HG02623 (cell line): ENCODE data around the gene H1-8.
"Not testable (repeated sequence)": the region's sequence is repeated elsewhere in the genome, so short reads cannot be mapped to it uniquely, and the experiment has no call there.

Experiments
- ATAC-seq: cut with Tn5 transposase; IDR thresholded peaks from one replicate; pipeline ENCODE4 v1.9.1; 2021; ENCODE audit warnings: moderate library complexity; ENCODE audit not compliant: unreplicated experiment

H1-8 gene

DNA sequence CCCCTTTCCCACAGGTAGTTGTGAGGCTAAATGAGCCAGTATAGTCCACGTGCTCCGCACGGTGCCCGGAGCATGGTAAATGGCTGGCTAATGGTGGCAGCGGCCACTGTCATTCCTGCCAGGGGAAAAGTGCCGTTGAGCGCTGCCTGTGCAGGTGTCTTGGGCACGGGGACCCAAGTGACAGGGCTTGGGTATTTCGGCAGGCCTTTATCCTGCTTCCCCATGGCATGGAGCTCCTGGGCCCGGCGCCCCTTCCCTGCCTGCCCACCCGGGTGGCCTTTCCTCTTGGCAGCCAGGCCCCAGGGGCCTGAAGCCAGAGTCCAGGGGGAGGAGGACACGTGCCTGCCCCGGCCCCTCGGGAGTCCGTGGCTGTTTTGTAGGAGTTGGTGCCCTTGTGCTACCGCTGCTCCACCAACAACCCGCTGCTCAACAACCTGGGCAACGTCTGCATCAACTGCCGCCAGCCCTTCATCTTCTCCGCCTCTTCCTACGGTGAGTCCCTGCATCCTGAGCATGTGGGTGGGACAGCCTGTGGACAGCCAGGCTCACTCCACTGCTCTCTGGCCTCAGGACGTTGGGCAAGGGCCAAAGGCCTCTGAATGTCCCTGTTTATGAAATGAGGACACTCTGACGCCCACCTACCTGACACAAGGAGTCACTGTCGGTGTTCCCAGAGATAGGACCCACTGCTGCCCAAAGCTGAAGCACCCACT, 27.7 kb upstream of the H1-8 start:
- ATAC-seq, result not testable (repeated sequence)

DNA sequence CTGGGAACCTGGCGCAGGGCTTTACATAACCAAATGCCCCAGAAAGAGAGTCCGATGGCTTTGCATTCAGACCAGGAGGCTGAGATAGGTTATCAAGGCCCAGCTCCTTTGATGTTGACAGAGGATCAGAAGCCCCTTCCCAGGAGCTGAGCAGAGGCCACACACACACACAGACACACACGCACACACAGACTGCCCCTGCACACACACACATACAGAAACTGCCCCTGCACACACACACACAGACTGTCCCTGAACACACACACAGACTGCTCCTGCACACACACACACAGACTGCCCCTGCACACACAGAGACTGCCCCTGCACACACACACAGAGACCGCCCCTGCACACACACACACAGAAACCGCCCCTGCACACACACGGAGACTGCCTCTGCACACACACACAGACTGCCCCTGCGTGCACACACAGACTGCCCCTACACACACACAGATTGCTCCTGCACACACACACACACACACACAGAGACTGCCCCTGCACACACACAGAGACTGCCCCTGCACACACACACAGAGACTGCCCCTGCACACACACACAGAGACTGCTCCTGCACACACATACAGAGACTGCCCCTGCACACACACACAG, 27.0 kb upstream of the H1-8 start:
- not testable (repeated sequence) for ATAC-seq

DNA sequence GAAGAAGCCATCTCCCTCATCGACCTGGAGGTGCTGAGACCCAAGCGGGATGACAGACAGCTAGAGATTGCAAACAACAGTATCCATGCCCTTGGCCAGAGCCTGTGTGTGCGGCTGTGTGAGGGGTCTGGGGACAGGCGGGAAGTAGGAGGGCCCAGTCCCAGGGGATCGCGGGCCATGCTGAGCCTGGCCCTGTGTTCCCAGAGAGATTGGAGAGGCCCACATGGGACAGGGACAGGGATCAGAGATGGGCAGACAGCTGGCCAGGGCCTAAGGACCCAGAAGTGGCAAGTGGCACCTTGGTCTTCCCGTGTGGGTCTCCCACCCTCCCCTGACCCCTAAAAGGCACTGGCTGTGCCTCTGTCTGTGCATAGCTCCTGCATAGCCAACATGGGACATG, 25.5 kb upstream of the H1-8 start:
- ATAC-seq, result no peak

DNA sequence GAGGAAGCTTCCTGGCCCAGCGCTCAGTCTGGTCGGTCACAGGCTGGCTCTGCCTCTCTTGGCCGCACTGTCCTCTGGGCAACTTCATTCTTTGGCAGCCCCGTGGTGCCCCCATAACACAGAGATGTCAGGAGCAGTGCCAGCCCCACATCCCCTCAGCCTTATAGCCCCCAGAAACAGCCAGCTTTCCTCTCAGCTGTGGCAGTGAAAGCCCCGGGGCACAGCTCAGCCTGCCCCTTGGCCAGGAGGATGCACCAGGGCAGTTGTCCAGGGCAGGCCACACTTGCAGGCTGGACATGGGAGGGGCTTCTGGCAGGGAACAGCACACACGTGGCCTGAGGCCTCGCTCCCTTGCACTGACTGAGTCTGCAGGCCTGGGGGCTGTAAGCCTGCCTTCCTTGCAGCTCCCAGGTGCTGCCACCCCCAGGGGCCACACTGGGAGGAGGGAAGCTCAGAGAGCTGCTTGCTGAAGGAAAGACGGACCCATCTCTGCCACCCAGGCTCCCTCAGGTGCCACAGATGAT, 24.9 kb upstream of the H1-8 start:
- ATAC-seq, result no peak

DNA sequence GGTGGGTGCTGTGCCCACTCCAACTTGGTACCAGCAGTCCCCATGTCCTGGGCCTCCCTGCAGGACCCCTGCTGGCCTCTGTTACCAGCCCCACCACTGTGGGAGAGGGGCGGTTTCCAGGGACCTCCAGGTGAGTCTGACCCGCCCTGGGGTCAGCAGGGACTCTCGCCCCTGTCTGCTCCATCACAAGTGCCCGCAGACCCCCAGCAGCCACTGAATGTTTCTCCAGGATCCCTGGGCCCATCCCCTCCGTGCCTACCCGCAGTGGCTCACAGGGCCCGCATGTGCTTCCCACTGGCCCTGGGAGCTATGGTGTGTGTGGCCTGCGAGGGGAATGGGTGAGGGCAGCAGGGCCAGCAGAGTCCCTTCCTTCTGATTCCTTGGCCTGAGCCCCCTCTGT, 24.4 kb upstream of the H1-8 start:
- no peak for ATAC-seq

DNA sequence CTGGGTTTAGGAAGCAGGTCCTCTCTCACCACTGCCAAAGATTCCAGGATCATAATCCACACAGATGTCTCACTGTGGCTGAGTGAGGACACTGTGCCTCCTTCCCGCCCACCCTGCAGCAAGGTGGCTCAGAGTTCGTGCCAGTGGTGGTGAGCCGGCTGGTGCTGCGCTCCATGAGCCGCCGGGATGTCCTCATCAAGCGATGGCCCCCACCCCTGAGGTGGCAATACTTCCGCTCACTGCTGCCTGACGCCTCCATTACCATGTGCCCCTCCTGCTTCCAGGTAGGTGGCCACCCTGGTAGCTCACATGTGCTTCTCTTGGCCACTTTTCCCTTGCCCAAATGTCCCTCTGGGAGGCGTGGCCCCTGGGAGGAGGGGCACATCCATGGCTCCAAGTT, 23.5 kb upstream of the H1-8 start:
- ATAC-seq, result no peak

DNA sequence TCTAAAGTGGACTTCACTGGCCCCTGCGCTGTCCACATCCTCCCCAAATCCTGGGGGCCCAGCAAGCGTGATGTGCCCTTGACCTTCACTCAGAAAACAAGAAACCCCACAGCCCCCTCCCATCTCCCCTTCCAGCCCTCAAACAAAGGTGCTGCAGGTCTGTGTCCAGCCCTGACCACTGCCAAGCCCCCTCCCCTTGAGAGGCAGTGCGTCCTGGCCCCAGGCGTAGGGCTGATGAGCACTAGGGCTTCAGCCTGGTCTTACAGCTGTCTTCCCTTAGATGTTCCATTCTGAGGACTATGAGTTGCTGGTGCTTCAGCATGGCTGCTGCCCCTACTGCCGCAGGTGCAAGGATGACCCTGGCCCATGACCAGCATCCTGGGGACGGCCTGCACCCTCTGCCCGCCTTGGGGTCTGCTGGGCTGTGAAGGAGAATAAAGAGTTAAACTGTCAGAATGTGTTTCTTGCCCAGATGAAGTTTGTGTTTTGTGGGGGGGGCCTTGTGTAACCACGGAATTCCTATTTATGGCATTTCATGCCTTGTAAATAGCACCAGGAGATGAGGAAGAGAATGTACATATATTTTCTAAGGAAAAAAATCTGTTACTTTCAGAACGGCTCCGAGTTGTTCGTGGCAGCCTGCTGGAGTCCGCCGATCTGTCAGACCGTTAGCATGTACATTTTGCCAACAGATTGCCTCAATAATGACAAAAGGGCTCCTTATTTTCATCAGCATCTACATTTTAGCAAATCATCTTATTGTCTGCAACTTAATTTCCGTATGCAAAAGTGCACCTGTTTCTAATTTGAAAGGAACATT, 22.9 kb upstream of the H1-8 start:
- ATAC-seq, result no peak

DNA sequence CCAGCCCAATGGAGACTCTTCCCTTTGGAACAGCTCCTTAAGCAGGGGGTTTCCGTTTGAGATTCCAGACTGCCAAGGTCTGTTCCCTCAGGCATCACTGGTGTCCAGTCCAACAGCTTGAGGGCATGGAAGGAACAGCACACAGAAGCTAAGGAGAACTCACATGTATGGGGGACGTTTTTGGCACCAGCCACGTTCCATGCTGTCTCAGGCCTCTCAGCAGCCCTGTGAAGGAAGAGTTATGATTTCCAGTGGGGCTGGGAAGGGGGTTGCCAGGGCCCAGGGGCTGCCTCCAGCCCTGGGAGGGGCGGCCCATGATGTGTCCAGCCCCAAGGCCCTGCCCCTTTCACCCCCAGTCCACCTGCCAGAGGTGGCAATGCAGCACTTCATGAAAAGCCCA, 22.0 kb upstream of the H1-8 start:
- no peak for ATAC-seq

DNA sequence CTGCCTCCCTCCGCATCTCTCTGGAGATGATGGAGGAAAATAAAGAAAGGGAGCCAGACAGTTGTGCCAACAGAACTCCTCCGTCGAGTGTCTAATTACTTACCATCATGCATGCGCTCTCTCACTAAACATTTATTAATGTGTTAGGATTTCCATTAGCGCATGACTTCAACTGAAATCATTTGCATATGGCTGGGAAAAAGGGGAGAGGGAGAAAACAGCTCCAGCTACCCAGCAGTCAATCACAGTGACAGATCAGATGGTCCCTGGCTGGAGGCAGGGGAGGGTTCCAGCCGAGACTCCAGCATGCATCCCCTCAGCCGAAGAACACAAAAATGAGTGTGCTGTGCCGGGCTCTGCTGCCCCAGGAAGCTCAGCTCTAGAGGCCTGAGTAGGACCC, 21.4 kb upstream of the H1-8 start:
- ATAC-seq, result no peak

DNA sequence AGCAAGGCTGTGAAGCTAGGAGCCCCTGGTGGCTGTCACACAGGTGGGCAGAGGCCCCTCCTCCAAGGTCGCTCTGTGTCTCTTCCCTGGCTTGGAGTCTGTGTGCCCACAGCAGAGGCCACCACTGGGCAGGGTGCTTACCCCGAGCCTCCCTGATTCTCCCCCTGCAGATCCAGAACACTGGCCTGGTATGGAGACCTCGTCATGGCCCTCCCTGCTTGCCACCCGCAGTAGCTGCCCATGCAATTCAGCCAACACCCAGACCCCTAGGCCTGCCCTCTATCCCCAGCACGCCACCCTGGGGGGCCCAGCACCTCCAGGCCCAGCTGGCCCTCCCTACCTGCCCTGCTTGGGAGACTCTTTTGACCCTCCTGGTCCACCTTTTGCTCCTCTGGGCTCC, 20.0 kb upstream of the H1-8 start:
- ATAC-seq, result no peak

DNA sequence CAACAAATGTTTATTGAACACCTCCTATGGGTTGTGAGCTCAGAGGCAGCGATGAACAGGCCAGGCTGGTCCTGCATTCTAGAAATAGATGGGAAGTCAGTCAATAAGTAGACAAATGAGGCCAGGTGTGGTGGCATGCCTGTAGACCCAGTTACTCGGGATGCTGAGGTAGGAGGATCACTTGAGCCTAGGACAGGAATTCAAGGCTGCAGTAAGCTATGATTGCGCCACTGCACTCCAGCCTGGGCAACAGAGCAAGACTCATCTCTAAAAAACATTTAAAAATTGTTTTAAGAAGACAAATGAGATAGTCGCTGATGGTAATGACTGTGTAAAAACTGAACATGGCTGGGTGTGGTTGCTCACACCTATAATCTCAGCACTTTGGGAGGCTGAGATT, 18.9 kb upstream of the H1-8 start:
- no peak for ATAC-seq

DNA sequence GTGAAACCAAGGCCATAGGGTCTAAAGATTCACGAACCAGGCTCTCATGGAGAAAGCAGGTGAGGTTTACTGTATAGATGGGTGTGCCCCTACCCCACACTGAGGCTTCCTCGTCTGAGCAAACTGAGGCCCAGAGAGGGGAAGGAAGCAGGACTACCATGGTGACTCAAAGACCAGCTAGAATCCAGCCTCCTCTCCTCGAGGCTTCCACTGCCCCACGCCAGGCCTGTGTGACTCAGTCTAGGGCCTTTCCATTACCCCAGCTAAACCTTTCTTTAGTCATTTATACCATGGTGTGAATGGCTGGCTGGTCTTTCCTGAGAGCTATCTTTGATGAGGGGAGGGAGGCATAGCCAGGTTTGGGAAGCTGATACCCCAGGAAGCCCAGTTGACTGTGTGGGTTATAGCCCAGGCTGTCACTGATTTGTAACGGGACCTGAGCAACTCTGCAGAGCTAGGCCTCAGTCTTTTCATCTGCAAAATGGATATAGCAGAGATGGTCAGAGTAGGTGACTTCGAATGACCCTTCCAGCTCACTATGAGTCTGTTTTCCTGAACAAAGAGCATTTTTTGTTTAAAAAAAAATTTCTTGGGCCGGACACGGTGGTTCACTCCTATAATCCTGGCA, 17.5 kb upstream of the H1-8 start:
- ATAC-seq, result no peak

DNA sequence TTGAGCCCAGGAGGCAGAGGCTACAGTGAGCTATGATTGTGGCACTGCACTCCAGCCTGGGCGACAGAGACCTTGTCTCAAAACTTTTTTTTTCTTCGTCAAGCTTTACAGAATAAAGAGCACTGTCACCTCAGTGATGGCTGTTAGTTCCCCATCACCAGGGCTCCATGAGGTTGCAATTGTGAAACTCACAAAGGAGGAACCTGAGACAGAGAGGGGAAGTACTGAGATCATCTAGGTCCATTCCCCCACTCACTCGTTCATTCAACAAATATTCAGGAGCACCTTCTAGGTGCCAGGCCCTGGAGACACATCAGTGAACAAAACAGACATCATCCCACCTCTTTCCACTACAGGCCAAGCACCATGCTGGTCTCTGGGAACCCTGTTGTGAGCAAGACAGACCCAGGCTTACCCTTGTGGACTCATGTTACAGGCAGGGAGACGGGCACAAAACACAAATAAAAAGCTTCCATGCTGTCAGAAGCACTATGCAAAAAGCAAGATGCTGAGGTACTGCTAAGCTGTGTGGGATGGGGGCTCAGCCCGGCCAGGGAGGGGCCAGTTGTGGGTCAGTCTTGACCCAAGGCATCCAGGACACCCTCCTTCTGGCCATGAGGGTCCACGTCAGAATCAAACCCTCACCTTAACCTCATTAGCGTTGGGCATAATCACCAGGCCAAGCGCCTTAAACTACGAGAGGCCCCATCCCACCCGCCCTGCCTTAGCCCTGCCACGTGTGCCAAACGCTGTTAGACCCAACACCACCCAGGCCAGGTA, 16.7 kb upstream of the H1-8 start:
- peak; percentile 85 for ATAC-seq

DNA sequence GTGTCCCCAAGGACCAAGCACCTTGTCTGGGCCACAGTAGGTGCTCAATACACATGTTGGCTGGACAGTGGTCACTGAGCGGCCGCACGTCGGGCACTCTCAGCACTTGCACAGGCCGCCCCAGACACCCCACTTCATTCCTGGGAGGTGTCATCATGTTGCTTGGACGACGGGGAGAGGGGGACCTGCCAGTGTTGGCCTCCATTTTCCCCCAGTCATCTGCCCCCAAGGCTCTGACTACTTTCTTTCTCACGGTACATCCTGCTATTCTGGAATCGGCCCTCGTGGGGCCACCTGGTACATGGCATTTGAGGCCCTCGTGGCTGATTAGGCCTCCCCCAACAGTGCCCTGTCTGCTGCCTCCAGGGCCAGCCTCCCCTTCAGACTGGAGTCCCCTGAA, 15.7 kb upstream of the H1-8 start:
- no peak for ATAC-seq

DNA sequence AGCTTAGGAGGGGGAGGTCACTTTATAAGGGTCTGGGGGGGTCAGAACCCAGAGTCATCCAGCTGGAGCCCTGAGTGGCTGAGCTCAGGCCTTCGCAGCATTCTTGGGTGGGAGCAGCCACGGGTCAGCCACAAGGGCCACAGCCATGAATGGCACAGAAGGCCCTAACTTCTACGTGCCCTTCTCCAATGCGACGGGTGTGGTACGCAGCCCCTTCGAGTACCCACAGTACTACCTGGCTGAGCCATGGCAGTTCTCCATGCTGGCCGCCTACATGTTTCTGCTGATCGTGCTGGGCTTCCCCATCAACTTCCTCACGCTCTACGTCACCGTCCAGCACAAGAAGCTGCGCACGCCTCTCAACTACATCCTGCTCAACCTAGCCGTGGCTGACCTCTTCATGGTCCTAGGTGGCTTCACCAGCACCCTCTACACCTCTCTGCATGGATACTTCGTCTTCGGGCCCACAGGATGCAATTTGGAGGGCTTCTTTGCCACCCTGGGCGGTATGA, 14.3 kb upstream of the H1-8 start, which contains the start of gene RHO:
Gene RHO (plus strand): TSS at position 51 of the 512 bp plus-strand sequence. CDS start 95 bp downstream, at position 146.
- ATAC-seq, result no peak

DNA sequence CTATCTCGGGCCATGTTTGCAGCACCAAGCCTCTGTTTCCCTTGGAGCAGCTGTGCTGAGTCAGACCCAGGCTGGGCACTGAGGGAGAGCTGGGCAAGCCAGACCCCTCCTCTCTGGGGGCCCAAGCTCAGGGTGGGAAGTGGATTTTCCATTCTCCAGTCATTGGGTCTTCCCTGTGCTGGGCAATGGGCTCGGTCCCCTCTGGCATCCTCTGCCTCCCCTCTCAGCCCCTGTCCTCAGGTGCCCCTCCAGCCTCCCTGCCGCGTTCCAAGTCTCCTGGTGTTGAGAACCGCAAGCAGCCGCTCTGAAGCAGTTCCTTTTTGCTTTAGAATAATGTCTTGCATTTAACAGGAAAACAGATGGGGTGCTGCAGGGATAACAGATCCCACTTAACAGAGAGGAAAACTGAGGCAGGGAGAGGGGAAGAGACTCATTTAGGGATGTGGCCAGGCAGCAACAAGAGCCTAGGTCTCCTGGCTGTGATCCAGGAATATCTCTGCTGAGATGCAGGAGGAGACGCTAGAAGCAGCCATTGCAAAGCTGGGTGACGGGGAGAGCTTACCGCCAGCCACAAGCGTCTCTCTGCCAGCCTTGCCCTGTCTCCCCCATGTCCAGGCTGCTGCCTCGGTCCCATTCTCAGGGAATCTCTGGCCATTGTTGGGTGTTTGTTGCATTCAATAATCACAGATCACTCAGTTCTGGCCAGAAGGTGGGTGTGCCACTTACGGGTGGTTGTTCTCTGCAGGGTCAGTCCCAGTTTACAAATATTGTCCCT, 13.4 kb upstream of the H1-8 start:
- no peak for ATAC-seq

DNA sequence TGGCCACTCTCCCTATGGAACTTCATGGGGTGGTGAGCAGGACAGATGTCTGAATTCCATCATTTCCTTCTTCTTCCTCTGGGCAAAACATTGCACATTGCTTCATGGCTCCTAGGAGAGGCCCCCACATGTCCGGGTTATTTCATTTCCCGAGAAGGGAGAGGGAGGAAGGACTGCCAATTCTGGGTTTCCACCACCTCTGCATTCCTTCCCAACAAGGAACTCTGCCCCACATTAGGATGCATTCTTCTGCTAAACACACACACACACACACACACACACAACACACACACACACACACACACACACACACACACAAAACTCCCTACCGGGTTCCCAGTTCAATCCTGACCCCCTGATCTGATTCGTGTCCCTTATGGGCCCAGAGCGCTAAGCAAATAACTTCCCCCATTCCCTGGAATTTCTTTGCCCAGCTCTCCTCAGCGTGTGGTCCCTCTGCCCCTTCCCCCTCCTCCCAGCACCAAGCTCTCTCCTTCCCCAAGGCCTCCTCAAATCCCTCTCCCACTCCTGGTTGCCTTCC, 12.7 kb upstream of the H1-8 start:
- ATAC-seq, result no peak

DNA sequence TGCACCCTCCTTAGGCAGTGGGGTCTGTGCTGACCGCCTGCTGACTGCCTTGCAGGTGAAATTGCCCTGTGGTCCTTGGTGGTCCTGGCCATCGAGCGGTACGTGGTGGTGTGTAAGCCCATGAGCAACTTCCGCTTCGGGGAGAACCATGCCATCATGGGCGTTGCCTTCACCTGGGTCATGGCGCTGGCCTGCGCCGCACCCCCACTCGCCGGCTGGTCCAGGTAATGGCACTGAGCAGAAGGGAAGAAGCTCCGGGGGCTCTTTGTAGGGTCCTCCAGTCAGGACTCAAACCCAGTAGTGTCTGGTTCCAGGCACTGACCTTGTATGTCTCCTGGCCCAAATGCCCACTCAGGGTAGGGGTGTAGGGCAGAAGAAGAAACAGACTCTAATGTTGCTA, 12.2 kb upstream of the H1-8 start:
- ATAC-seq, result no peak

DNA sequence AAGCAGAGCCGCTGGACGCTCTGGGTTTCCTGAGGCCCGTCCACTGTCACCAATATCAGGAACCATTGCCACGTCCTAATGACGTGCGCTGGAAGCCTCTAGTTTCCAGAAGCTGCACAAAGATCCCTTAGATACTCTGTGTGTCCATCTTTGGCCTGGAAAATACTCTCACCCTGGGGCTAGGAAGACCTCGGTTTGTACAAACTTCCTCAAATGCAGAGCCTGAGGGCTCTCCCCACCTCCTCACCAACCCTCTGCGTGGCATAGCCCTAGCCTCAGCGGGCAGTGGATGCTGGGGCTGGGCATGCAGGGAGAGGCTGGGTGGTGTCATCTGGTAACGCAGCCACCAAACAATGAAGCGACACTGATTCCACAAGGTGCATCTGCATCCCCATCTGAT, 11.3 kb upstream of the H1-8 start:
- ATAC-seq, result no peak
